WTC11 (cell line): ENCODE data around the gene PIK3R2.

Source experiments
- KAT7 ChIP-seq: sonication (generic); formaldehyde crosslinking; IDR thresholded peaks from 2 replicates; pipeline ENCODE4 v1.8.1; 2023; ENCODE audit warnings: missing genetic modification reagents, mild to moderate bottlenecking, borderline replicate concordance
- TF ChIP-seq, protein P1 (sequence below): sonication (generic); formaldehyde crosslinking; IDR thresholded peaks from 2 replicates; pipeline ENCODE4 v1.8.0; 2022; ENCODE audit warnings: mild to moderate bottlenecking, missing genetic modification reagents

DNA sequence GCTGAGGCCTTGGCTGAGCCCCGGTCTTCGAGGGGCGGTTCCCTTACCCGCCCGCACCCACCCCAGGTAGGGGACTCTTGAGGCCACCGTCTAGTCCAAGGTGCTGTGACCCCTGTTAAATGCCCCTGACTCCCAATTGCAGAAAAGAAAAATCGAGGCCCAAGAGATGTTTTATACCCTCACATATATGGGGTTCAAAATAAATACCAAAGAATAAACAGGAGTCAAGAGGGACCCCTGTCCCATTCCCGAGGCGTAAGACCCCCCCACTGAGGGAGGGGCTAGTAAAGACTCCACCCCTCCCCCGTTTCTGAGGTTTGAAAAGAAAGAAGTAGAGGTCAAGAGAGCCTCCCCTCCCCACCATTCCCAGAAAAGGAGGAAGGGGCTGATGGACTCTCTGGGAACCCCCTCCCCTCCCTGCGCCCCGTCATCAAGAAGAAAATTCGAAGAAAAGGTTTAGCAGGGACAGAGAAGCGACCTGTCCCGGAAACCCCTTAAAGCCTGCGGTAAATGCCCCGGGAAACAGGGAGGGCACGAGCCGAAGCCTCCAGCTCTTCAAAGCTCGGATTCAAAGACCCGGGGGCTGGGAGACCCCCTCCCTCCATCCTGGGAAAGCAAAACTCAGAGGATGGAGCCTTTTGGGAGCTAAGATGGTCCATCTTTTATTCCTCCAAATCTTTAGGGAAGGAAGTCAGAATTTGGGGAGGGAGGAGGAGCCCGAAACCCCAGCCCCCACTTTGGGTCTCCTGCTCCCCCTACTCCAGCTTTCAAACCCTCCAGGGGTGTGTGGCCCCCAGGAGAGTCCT lies 51.6 kb downstream of the PIK3R2 start:
- no peak for TF ChIP-seq KAT7 (CRISPR knock-in tag)
- TF ChIP-seq, protein P1, sequence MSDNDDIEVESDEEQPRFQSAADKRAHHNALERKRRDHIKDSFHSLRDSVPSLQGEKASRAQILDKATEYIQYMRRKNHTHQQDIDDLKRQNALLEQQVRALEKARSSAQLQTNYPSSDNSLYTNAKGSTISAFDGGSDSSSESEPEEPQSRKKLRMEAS (CRISPR knock-in tag), result no peak
